GM12865 (cell line): ENCODE data around the gene ABCG2.
A peak's percentile ranks its signal among the peaks of the same experiment; 100 is the strongest.

Experiments
- DNase-seq: peaks from one replicate; pipeline ENCODE4 v3.0.0; 2010; ENCODE audit warnings: low read depth
- H3K4me3 ChIP-seq: 2 replicates; pipeline ENCODE4 v1.5.1; 2011; ENCODE audit warnings: mild to moderate bottlenecking, low read depth, low read length, control low read depth
- CTCF ChIP-seq: IDR thresholded peaks from 2 replicates; pipeline ENCODE4 v1.5.1; 2011; ENCODE audit warnings: low read length, control low read depth, low read depth, inconsistent platforms; ENCODE audit not compliant: insufficient read depth; ENCODE audit errors: missing control alignments

Gene ABCG2

GRCh38 chr4:88171206-88171605, 12.8 kb upstream of the ABCG2 start:
- no peak for DNase-seq
- no peak overlapping the region for H3K4me3 ChIP-seq
- no peak for TF ChIP-seq CTCF

GRCh38 chr4:88169298-88169697, 10.9 kb upstream of the ABCG2 start:
- no peak for TF ChIP-seq CTCF
- H3K4me3 ChIP-seq: no peak overlapping the region
- no peak for DNase-seq

- TF ChIP-seq CTCF: no peak
- no peak overlapping the region for H3K4me3 ChIP-seq
These were observed 8.2 kb upstream of the ABCG2 start for GRCh38 chr4:88166608-88167007.

GRCh38 chr4:88163336-88163735, 4.9 kb upstream of the ABCG2 start:
- H3K4me3 ChIP-seq: no peak overlapping the region
- no peak for DNase-seq
- TF ChIP-seq CTCF: no peak

More at GRCh38 chr4:88166608-88167007, 8.2 kb upstream of the ABCG2 start:
- DNase-seq: no peak

GRCh38 chr4:88162626-88163025, 4.2 kb upstream of the ABCG2 start:
- no peak for DNase-seq
- no peak for TF ChIP-seq CTCF
- H3K4me3 ChIP-seq: no peak overlapping the region

GRCh38 chr4:88159229-88159725, 838 bp upstream of the ABCG2 start:
- no peak for DNase-seq
- peak overlapping the region; percentile 54 for H3K4me3 ChIP-seq

More at GRCh38 chr4:88159229-88159725, 838 bp upstream of the ABCG2 start:
- no peak for TF ChIP-seq CTCF
